Caco-2 (cell line): Measurements from ENCODE around the gene LVRN. TPM values are rescaled to one million over a fixed set of nuclear protein-coding genes. Genes with fewer than 3 reads are reported as not detected.

Experiments
- BruUV-seq: library from RNA; stranded (reverse); fragments of 400-500 nt; replicated peaks from 2 replicates; lab custom pipeline; 2021; lab: Mats Ljungman, UMichigan
- CTCF ChIA-PET: fragments of 300-600 bp; sonication (Branson Sonifier 250); formaldehyde crosslinking; loops from one replicate; lab custom pipeline; 2022; ENCODE audit warnings: antibody characterized with exemption; lab: Charles Lee
- POLR2A ChIA-PET: fragments of 300-600 bp; sonication (Branson Sonifier 250); formaldehyde crosslinking; loops from one replicate; lab custom pipeline; 2022; ENCODE audit warnings: antibody characterized with exemption; lab: Charles Lee
- DNase-seq, 2 experiments: peaks; one replicate each; pipeline versions ENCODE4 v3.0.0 to v3.0.0-alpha.2; 2020 to 2022
- H3K27me3 ChIP-seq: replicated peaks from 2 replicates; pipeline ENCODE4 v1.6.0; 2011; ENCODE audit warnings: low read length; ENCODE audit not compliant: control insufficient read depth, insufficient read depth
- H3K36me3 ChIP-seq: 2 replicates; pipeline ENCODE4 v1.5.1; 2011; ENCODE audit warnings: low read length; ENCODE audit not compliant: control insufficient read depth, insufficient read depth
- H3K4me1 ChIP-seq: fragments of 250-450 bp; sonication (Bioruptor Pico); 2 replicates; pipeline ENCODE4 v1.5.1; 2020; ENCODE audit warnings: mild to moderate bottlenecking
- H3K4me3 ChIP-seq: 2 replicates; pipeline ENCODE4 v1.5.1; 2011; ENCODE audit warnings: low read depth, mild to moderate bottlenecking, control low read depth, low read length
- H3K9me3 ChIP-seq: fragments of 250-450 bp; sonication (Bioruptor Pico); 2 replicates; pipeline ENCODE4 v1.5.1; 2020; ENCODE audit warnings: mild to moderate bottlenecking, moderate library complexity
- H3K27ac Mint-ChIP-seq: one replicate; pipeline ENCODE4 v1.8.0; 2022; ENCODE audit warnings: mixed read lengths; ENCODE audit not compliant: unreplicated experiment
- H3K27me3 Mint-ChIP-seq: one replicate; pipeline ENCODE4 v1.8.0; 2022; ENCODE audit warnings: mixed read lengths; ENCODE audit not compliant: insufficient read depth, unreplicated experiment
- H3K36me3 Mint-ChIP-seq: one replicate; pipeline ENCODE4 v1.8.0; 2022; ENCODE audit warnings: mild to moderate bottlenecking, mixed read lengths; ENCODE audit not compliant: insufficient read depth, unreplicated experiment
- H3K4me1 Mint-ChIP-seq: one replicate; pipeline ENCODE4 v1.8.0; 2022; ENCODE audit warnings: low read depth, mixed read lengths; ENCODE audit not compliant: unreplicated experiment
- H3K4me3 Mint-ChIP-seq: one replicate; pipeline ENCODE4 v1.8.0; 2022; ENCODE audit warnings: mild to moderate bottlenecking, moderate library complexity, mixed read lengths; ENCODE audit not compliant: unreplicated experiment
- H3K9me3 Mint-ChIP-seq: one replicate; pipeline ENCODE4 v1.8.0; 2022; ENCODE audit warnings: mixed read lengths; ENCODE audit not compliant: unreplicated experiment
- CTCF ChIP-seq, 2 experiments: fragments of 200-600 bp in 1 of 2; IDR thresholded peaks; 1 replicate in 1 of 2; 2 replicates in 1 of 2; pipeline versions ENCODE4 v1.5.1 to v1.8.0; 2011 to 2022; ENCODE audit warnings: antibody characterized with exemption in 1 of 2, control low read depth in 1 of 2, inconsistent platforms in 1 of 2, low read depth in 1 of 2, low read length in 1 of 2, mild to moderate bottlenecking in 1 of 2, moderate library complexity in 1 of 2; ENCODE audit not compliant: insufficient read depth in 1 of 2, severe bottlenecking in 1 of 2, unreplicated experiment in 1 of 2
- intact Hi-C: fragments of 100-400 bp; cut with micrococcal nuclease; formaldehyde crosslinking; loops from one replicate; pipeline ENCODE4 v1.10.0; 2022; ENCODE audit not compliant: unreplicated experiment
- total RNA-seq: library from RNA; stranded (reverse); gene quantifications from 2 replicates; pipeline ENCODE4 v1.2.3, GENCODE V29; 2022

The LVRN gene
- total RNA-seq, 1 experiment from 2014 or later: 0.27 TPM

GRCh38 chr5:116035123-116035522 lies 72.8 kb downstream of the LVRN start:
- Histone ChIP-seq H3K36me3 (no peaks in the 10 kb centered on the region), H3K27me3 (peaks cover 4% of the 10 kb centered on the region), H3K9me3 (no peaks in the 10 kb centered on the region), H3K4me3 (no peak overlapping the region), H3K4me1 (no peaks in the 10 kb centered on the region)
- TF ChIP-seq CTCF (IDR thresholded peaks at IDR 0.05; ENCODE audit: insufficient read depth in 1 of 2, low read depth in 1 of 2, low read length in 1 of 2, severe bottlenecking in 1 of 2, unreplicated experiment in 1 of 2): no peak
- no TSS peak for BruUV-seq
- intact Hi-C loops: no loop called here
- H3K4me1 Mint-ChIP-seq: no peaks in the 10 kb centered on the region
- no peak overlapping the region for H3K27ac Mint-ChIP-seq
- no peaks in the 10 kb centered on the region for H3K9me3 Mint-ChIP-seq
- POLR2A ChIA-PET: no interaction called here
- no peaks in the 10 kb centered on the region for H3K36me3 Mint-ChIP-seq
- H3K27me3 Mint-ChIP-seq: peaks cover 15% of the 10 kb centered on the region
- CTCF ChIA-PET: no interaction called here
- no peak for DNase-seq
- no peak overlapping the region for H3K4me3 Mint-ChIP-seq

GRCh38 chr5:116037236-116037822 lies 75.1 kb downstream of the LVRN start:
- H3K4me3 ChIP-seq: no peak overlapping the region
- CTCF ChIA-PET: no interaction called here
- Mint-ChIP-seq H3K9me3 (no peaks in the 10 kb centered on the region), H3K36me3 (no peaks in the 10 kb centered on the region), H3K27ac (no peak overlapping the region), H3K4me1 (no peaks in the 10 kb centered on the region), H3K4me3 (no peak overlapping the region), H3K27me3 (peaks cover 19% of the 10 kb centered on the region)
- no peaks in the 10 kb centered on the region for H3K9me3 ChIP-seq
- intact Hi-C loops: no loop called here
- BruUV-seq: no TSS peak
- POLR2A ChIA-PET: no interaction called here
- TF ChIP-seq CTCF (IDR thresholded peaks at IDR 0.05; ENCODE audit: insufficient read depth in 1 of 2, low read depth in 1 of 2, low read length in 1 of 2, severe bottlenecking in 1 of 2, unreplicated experiment in 1 of 2): no peak
- peaks cover 4% of the 10 kb centered on the region for H3K27me3 ChIP-seq
- no peak for DNase-seq
- no peaks in the 10 kb centered on the region for H3K4me1 ChIP-seq
- H3K36me3 ChIP-seq: no peaks in the 10 kb centered on the region

DNA sequence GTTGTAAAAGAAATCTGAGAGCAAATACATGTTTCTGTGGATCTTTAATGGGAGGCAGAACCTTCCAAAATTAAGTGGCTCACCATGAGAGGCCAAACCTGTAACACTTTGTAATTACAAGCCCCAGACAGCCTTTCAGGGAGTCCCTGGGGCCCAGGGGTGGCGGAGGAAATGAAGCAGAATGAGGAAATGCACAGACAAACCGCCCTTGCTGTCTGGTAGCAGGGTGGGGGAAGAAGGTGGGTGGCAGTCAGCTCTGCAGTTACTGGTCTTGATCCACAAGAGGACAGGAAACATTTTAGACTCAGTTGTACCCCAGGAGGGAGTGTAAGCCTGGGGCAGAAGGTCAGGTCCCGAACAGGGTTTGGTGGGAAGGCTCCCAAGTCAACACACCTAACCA lies 76.5 kb downstream of the LVRN start:
- no peak for TF ChIP-seq CTCF (IDR thresholded peaks at IDR 0.05; ENCODE audit: insufficient read depth in 1 of 2, low read depth in 1 of 2, low read length in 1 of 2, severe bottlenecking in 1 of 2, unreplicated experiment in 1 of 2)

More for the DNA sequence above, 76.5 kb downstream of the LVRN start:
- Mint-ChIP-seq H3K4me1 (no peaks in the 10 kb centered on the region), H3K9me3 (no peaks in the 10 kb centered on the region), H3K4me3 (no peak overlapping the region), H3K27me3 (peaks cover 19% of the 10 kb centered on the region), H3K27ac (no peak overlapping the region), H3K36me3 (no peaks in the 10 kb centered on the region)
- no peak overlapping the region for H3K4me3 ChIP-seq
- no peaks in the 10 kb centered on the region for H3K36me3 ChIP-seq
- BruUV-seq: no TSS peak
- POLR2A ChIA-PET: no interaction called here
- CTCF ChIA-PET: no interaction called here
- intact Hi-C loops: no loop called here
- no peak for DNase-seq
- no peaks in the 10 kb centered on the region for H3K4me1 ChIP-seq
- H3K27me3 ChIP-seq: peaks cover 3% of the 10 kb centered on the region; the same call in 1 of the 2 replicates
- H3K9me3 ChIP-seq: no peaks in the 10 kb centered on the region
